Measurements from ENCODE around the gene FRYL.

DNA sequence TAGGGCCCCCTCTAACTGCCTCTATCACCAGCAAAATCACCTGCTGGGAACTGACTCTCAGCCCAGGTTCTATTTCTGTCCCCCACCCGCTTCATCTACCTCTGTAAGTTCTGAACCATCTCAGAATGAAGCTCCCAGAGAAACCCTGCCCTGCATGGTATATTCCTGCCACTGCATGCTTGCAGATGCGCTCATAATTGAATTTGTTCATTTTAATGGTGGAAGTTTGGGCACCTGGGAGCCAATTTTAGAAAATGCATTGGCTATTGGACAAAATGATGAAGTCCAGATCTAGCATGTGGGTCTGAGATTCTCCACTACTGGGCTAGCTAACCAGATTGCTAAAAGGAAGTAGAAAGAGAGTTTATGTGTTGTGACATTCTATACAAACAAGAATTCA lies 325.5 kb downstream of the FRYL start:
- TF ChIP-seq POLR2A (IDR thresholded peaks at IDR 0.05), result no peak
- TF ChIP-seq, protein P1, sequence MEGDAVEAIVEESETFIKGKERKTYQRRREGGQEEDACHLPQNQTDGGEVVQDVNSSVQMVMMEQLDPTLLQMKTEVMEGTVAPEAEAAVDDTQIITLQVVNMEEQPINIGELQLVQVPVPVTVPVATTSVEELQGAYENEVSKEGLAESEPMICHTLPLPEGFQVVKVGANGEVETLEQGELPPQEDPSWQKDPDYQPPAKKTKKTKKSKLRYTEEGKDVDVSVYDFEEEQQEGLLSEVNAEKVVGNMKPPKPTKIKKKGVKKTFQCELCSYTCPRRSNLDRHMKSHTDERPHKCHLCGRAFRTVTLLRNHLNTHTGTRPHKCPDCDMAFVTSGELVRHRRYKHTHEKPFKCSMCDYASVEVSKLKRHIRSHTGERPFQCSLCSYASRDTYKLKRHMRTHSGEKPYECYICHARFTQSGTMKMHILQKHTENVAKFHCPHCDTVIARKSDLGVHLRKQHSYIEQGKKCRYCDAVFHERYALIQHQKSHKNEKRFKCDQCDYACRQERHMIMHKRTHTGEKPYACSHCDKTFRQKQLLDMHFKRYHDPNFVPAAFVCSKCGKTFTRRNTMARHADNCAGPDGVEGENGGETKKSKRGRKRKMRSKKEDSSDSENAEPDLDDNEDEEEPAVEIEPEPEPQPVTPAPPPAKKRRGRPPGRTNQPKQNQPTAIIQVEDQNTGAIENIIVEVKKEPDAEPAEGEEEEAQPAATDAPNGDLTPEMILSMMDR (IDR thresholded peaks at IDR 0.05), result no peak

Data from lower leg skin (tissue), 3 donors.